Liver (tissue), 9 donors: ENCODE data around the gene GCNT4. TPM values are rescaled to one million over a fixed set of nuclear protein-coding genes. Genes with fewer than 3 reads are reported as not detected.

Experiments used
- DNase-seq: peaks from one replicate; pipeline ENCODE4 v3.0.0-alpha.2; 2017; ENCODE audit warnings: low spot score
- H3K27ac ChIP-seq, 2 donors: one replicate each; pipeline ENCODE4 v1.7.0; 2013; ENCODE audit warnings: inconsistent platforms in 2 of 2, low read length in 2 of 2, control low read depth in 1 of 2, low read depth in 1 of 2, mild to moderate bottlenecking in 1 of 2
- H3K27me3 ChIP-seq, 4 donors: one replicate each; pipeline versions ENCODE4 v1.6.1 to v1.7.0; 2013; ENCODE audit warnings: low read length in 3 of 4, inconsistent platforms in 1 of 4, mild to moderate bottlenecking in 1 of 4, moderate library complexity in 1 of 4; ENCODE audit not compliant: control insufficient read depth in 4 of 4, insufficient read depth in 4 of 4
- H3K36me3 ChIP-seq, 4 donors: one replicate each; pipeline versions ENCODE4 v1.6.1 to v1.7.0; 2013; ENCODE audit warnings: low read length in 3 of 4, mild to moderate bottlenecking in 3 of 4, low read depth in 1 of 4, moderate library complexity in 1 of 4; ENCODE audit not compliant: control insufficient read depth in 4 of 4, insufficient read depth in 3 of 4
- H3K4me1 ChIP-seq, 4 donors: one replicate each; pipeline versions ENCODE4 v1.6.1 to v1.7.0; 2013; ENCODE audit warnings: low read length in 3 of 4, mild to moderate bottlenecking in 3 of 4, moderate library complexity in 1 of 4; ENCODE audit not compliant: control insufficient read depth in 4 of 4, insufficient read depth in 4 of 4
- H3K4me3 ChIP-seq, 3 donors: one replicate each; pipeline versions ENCODE4 v1.6.1 to v1.7.0; 2013; ENCODE audit warnings: low read length in 3 of 3, control low read depth in 1 of 3, low read depth in 1 of 3, mild to moderate bottlenecking in 1 of 3
- H3K9ac ChIP-seq, 2 donors: one replicate each; pipeline ENCODE4 v1.7.0; 2013; ENCODE audit warnings: low read length in 2 of 2, mild to moderate bottlenecking in 2 of 2, moderate library complexity in 2 of 2, control low read depth in 1 of 2, low read depth in 1 of 2
- H3K9me3 ChIP-seq, 4 donors: one replicate each; pipeline versions ENCODE4 v1.6.1 to v1.7.0; 2013; ENCODE audit warnings: low read length in 3 of 4; ENCODE audit not compliant: control insufficient read depth in 4 of 4
- ATF3 ChIP-seq: IDR thresholded peaks from 2 replicates; pipeline ENCODE4 v1.6.1; 2016; ENCODE audit warnings: antibody characterized with exemption
- CTCF ChIP-seq: fragments of 150-350 bp; IDR thresholded peaks from 2 replicates; pipeline ENCODE4 v1.5.1; 2017; ENCODE audit warnings: improper control_type of control experiment, low read depth, low read length; ENCODE audit not compliant: missing input control
- EGR1 ChIP-seq, 2 donors: IDR thresholded peaks; 2 replicates each; pipeline ENCODE4 v1.6.1; 2016 to 2018; ENCODE audit warnings: antibody characterized with exemption in 2 of 2, low read depth in 2 of 2
- FOXA1 ChIP-seq: IDR thresholded peaks from 2 replicates; pipeline ENCODE4 v1.6.1; 2016; ENCODE audit warnings: antibody characterized with exemption
- FOXA2 ChIP-seq: IDR thresholded peaks from 2 replicates; pipeline ENCODE4 v1.6.1; 2016; ENCODE audit warnings: antibody characterized with exemption
- GABPA ChIP-seq, 2 donors: IDR thresholded peaks in 1 of 2; conservative IDR thresholded peaks in 1 of 2; 2 replicates each; pipeline ENCODE4 v1.6.1; 2016; ENCODE audit warnings: antibody characterized with exemption in 2 of 2, mild to moderate bottlenecking in 1 of 2, moderate library complexity in 1 of 2
- HNF4A ChIP-seq, 2 donors: conservative IDR thresholded peaks; 2 replicates each; pipeline ENCODE4 v1.6.1; 2016; ENCODE audit warnings: antibody characterized with exemption in 2 of 2, mild to moderate bottlenecking in 2 of 2
- HNF4G ChIP-seq: IDR thresholded peaks from 2 replicates; pipeline ENCODE4 v1.6.1; 2016; ENCODE audit warnings: antibody characterized with exemption
- JUND ChIP-seq, 2 donors: IDR thresholded peaks; 2 replicates each; pipeline ENCODE4 v1.6.1; 2016; ENCODE audit warnings: antibody characterized with exemption in 2 of 2
- RAD21 ChIP-seq, 2 donors: IDR thresholded peaks; 2 replicates each; pipeline ENCODE4 v1.6.1; 2016; ENCODE audit warnings: antibody characterized with exemption in 2 of 2, mild to moderate bottlenecking in 2 of 2
- REST ChIP-seq: IDR thresholded peaks from 2 replicates; pipeline ENCODE4 v1.6.1; 2016; ENCODE audit warnings: antibody characterized with exemption, mild to moderate bottlenecking
- RXRA ChIP-seq, 2 donors: IDR thresholded peaks; 2 replicates each; pipeline ENCODE4 v1.6.1; 2017 to 2018; ENCODE audit warnings: antibody characterized with exemption in 2 of 2, mild to moderate bottlenecking in 1 of 2
- SP1 ChIP-seq: IDR thresholded peaks from 2 replicates; pipeline ENCODE4 v1.6.1; 2018; ENCODE audit warnings: antibody characterized with exemption, mild to moderate bottlenecking
- TAF1 ChIP-seq: conservative IDR thresholded peaks from 2 replicates; pipeline ENCODE4 v1.6.1; 2016; ENCODE audit warnings: antibody characterized with exemption, mild to moderate bottlenecking
- YY1 ChIP-seq: IDR thresholded peaks from 2 replicates; pipeline ENCODE4 v1.6.1; 2016; ENCODE audit warnings: antibody characterized with exemption, mild to moderate bottlenecking
- WGBS: extraction: QIAGEN DNeasy Blood & Tissue Kit; methylation state at CpG from one replicate; pipeline ENCODE4 v1.1.7; 2013; 5-methylcytosine and 5-hydroxymethylcytosine counted together
- polyA plus RNA-seq, 2 donors: library from polyadenylated mRNA; stranded (reverse) in 1 of 2; unstranded in 1 of 2; fragments of 200-250 nt in 1 of 2; fragments of >200 nt in 1 of 2; fragmentation: Nextera tagmentation in 1 of 2; extraction: Ambion mirVana in 1 of 2; gene quantifications; one replicate each; pipeline versions ENCODE4 v1.2.1 to v1.2.3, GENCODE V29; 2013 to 2015
- total RNA-seq, 2 donors: library from RNA; depleted of rRNA; stranded (reverse); fragments of >200 nt; gene quantifications; one replicate each; pipeline ENCODE4 v1.2.3, GENCODE V29; 2014
- donor health status: healthy.
- donor health status: healthy.
- donor health status: healthy.
- donor health status: healthy.
- donor health status: healthy.

GCNT4 gene
- total and polyA plus RNA-seq, 4 donors, result 0.25 to 1.3 (median 0.39) TPM

- no peak for DNase-seq
- no peak overlapping the region for H3K9ac ChIP-seq
- TF ChIP-seq ATF3, result no peak
- TF ChIP-seq YY1, result no peak
- TF ChIP-seq FOXA1, result no peak
- TF ChIP-seq RAD21 (IDR thresholded peaks at IDR 0.05), result no peak
- no peaks in the 10 kb centered on the region for H3K9me3 ChIP-seq
- no peak overlapping the region for H3K27ac ChIP-seq
- no peaks in the 10 kb centered on the region for H3K36me3 ChIP-seq
- no peak overlapping the region for H3K4me3 ChIP-seq
- WGBS, result 60% methylated on average over 3 of the region's 3 CpGs
- H3K27me3 ChIP-seq, result no peaks in the 10 kb centered on the region
- H3K4me1 ChIP-seq, result no peaks in the 10 kb centered on the region
Observed at GRCh38 chr5:75031366-75031765, 21.0 kb downstream of the GCNT4 start.

- Histone ChIP-seq H3K27me3 (no peaks in the 10 kb centered on the region), H3K4me1 (no peaks in the 10 kb centered on the region), H3K9ac (no peak overlapping the region), H3K4me3 (no peak overlapping the region), H3K27ac (no peak overlapping the region), H3K9me3 (no peaks in the 10 kb centered on the region), H3K36me3 (no peaks in the 10 kb centered on the region)
- TF ChIP-seq FOXA1, result no peak
- no peak for TF ChIP-seq JUND (IDR thresholded peaks at IDR 0.05)
- TF ChIP-seq REST, result no peak
- TF ChIP-seq ATF3, result no peak
- no peak for TF ChIP-seq RAD21 (IDR thresholded peaks at IDR 0.05)
- TF ChIP-seq HNF4G, result no peak
- TF ChIP-seq GABPA (IDR thresholded peaks at IDR 0.05 in 1 of 2, conservative IDR thresholded peaks at IDR 0.05 in 1 of 2), result no peak
- no peak for TF ChIP-seq HNF4A (conservative IDR thresholded peaks at IDR 0.05)
- no peak for TF ChIP-seq EGR1 (IDR thresholded peaks at IDR 0.05; ENCODE audit: low read depth in 2 of 2)
- TF ChIP-seq FOXA2, result no peak
- no peak for TF ChIP-seq CTCF
- no peak for TF ChIP-seq RXRA (IDR thresholded peaks at IDR 0.05)
- no peak for TF ChIP-seq TAF1
- no peak for TF ChIP-seq SP1
- no peak for DNase-seq
- 93% methylated on average over 3 of the region's 3 CpGs for WGBS
Observed at GRCh38 chr5:75028090-75028489, 24.3 kb downstream of the GCNT4 start.
